ENCODE measurements around the gene NLRP2B.
A peak's percentile ranks its signal among the peaks of the same experiment; 100 is the strongest.
"Not testable (repeated sequence)": the region's sequence is repeated elsewhere in the genome, so short reads cannot be mapped to it uniquely, and the experiment has no call there.

NLRP2B gene

DNA sequence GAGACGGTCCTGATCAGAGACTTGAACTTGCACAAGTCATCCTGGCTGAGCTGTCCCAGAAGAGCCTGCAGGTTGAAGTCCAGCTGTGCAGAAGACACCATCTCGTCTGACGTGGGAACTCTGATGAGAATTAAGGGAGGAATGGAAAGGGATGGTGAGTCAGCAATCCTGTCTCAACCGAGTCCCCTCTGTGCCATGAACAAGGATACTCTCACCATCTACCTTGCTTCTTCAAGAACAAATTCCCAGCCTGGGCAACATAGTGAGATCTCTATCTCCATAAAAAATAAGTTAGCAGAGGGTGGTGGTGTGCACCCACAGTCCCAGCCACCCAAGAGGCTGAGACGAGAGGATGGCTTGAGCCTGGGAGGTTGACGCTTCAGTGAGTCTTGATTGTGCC lies at the start of gene NLRP2B:
Gene NLRP2B (minus strand): TSS at position 101 of the 400 bp plus-strand sequence.
- DNase-seq: no peak
- intact Hi-C loops (cut with DNase I): no loop called here

DNA sequence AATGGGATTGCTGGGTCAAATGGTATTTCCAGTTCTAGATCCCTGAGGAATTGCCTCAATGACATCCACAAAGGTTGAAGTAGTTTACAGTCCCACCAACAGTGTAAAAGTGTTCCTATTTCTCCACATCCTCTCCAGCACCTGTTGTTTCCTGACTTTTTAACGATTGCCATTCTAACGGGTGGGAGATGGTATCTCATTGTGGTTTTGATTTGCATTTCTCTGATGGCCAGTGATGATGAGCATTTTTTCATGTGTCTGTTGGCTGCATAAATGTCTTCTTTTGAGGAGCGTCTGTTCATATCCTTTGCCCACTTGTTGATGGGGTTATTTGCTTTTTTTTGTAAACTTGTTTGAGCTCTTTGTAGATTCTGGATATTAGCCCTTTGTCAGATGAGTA lies 45.9 kb upstream of the NLRP2B start:
- DNase-seq; intact Hi-C loops (cut with DNase I): not testable (repeated sequence)

- DNase-seq: no peak
- intact Hi-C loops (cut with DNase I): no loop called here
Measured at GRCh38 chrX:57681341-57681740, 1.3 kb upstream of the NLRP2B start.

- intact Hi-C loops (cut with DNase I): no loop called here
- peak in 2 of 10 donors; percentile 52 to 73 for DNase-seq
Measured at GRCh38 chrX:57678686-57679428, 1.2 kb downstream of the NLRP2B start.

GRCh38 chrX:57677132-57677858 lies 2.8 kb downstream of the NLRP2B start:
- peak in 1 of 10 donors; percentile 54 for DNase-seq
- intact Hi-C loops (cut with DNase I): no loop called here

- intact Hi-C loops (cut with DNase I): no loop called here
- no peak for DNase-seq
Measured at GRCh38 chrX:57675320-57675719, 4.7 kb downstream of the NLRP2B start.

DNA sequence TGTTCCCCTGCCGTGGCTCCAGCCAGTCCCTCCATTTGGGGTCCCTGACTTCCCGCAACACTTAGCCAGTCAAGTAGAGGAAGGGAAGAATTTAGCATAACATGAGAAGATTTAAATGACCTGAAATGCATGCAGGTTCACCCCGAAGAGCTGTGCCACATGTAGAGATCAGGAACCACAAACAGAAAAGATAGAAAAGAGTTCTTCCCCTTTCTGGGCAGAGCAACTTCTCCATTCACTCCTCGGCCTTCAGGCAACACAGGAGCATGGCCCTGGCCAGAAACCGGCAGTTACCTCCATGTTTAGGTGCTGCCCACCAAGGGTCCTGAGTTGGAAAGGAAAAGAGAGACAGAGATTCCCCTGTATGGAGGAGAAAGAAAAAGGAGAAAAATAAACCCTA lies 5.2 kb downstream of the NLRP2B start:
- intact Hi-C loops (cut with DNase I): no loop called here
- DNase-seq: no peak

GRCh38 chrX:57669961-57670360 lies 10.1 kb downstream of the NLRP2B start:
- intact Hi-C loops (cut with DNase I): no loop called here
- DNase-seq: no peak

DNA sequence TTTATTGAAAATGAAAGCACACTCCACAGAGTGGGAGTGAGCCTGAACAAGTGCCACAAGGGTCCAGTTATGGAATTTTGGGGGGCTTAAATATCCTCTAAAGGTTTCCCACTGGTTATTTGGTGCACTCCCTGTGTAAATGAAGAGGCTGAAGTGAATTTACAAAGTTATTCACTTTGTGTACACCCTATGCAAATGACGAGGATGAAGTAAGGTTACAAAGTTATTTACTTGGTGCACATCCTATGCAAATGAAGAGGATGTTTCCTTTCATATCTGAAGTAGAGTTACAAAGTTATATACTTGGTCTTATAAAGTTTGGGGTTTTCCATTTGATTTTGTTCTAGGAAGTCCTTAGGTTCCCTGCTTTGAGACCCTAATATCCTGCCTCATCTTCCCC lies 13.1 kb downstream of the NLRP2B start:
- intact Hi-C loops (cut with DNase I): no loop called here
- DNase-seq: no peak

DNA sequence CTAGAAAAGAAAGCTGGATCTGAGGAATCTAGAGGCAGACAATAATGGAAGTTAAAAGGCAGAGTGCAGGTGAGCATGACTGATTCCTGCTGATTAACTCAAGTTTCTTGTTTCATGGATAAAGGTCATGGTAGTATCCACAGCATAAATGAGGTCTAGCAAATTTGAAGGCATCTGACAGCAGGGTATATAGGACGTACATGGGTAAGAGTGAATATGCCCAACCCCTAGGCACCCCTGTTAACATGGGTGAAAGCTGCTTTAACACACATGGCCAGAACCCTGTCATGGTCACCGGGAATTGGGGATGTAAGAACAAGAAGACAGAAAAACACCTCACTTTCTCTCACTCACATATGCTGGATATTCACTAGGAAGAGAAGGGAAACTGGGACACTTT lies 25.0 kb downstream of the NLRP2B start:
- no peak for DNase-seq
- intact Hi-C loops (cut with DNase I): no loop called here

DNA sequence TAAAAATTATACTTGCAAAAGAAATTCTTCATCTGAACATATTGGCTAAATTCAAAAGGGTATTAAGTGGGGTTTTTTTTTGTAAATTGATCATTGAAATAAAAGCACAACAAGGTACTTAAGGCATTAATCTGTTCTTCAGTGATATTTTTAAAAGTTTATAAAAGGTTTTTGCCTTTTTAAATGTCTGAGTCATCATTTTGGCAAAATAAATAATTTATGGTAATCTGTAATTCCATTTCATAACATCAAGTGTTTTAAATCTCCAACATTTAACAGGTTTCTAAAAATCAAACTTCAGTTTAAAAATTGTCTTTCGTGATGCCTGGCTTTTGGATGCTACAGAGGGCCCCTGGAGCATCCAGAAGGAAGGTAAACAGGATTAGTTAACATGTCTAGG lies 27.4 kb downstream of the NLRP2B start:
- DNase-seq: no peak
- intact Hi-C loops (cut with DNase I): no loop called here

DNA sequence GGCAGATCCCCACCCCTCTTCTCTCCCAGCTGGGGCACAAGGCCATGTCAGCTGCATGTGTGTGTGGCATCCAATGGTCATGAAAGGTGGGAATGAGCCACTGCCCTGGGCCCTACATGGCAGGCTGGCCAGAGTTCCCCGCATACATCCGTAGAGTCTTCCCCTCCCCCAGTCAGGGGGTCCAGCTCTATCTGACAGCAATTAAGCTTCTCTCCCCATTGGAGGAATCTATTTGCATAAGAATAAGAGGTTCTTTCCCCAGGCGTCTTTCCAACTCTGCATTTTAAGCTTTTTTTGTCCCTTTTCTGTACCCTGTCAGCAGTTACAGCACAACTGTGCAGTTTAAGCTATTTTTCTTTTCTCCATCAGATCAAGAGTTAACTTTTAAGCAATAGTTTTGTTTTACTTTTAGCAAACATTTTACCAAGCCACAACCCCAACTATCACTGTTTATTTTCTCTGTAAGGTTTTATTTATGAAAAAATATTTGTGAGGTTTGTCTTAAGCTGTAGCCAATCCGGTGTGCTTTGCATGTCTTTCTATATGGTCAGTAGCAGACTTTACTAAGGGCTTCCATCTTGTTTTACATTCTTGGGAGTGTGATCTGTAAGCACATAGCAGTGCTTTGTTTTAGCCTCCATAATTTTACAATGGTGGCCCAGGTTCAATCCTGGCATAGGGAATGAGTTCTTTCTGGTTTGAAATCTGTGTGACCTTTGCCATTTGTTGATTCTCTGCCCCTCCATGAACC lies 28.7 kb downstream of the NLRP2B start:
- no peak for DNase-seq
- intact Hi-C loops (cut with DNase I): no loop called here

GRCh38 chrX:57647020-57647419 lies 33.0 kb downstream of the NLRP2B start:
- no peak for DNase-seq
- intact Hi-C loops (cut with DNase I): no loop called here

- intact Hi-C loops (cut with DNase I): no loop called here
Measured at GRCh38 chrX:57643698-57644097, 36.4 kb downstream of the NLRP2B start.

DNA sequence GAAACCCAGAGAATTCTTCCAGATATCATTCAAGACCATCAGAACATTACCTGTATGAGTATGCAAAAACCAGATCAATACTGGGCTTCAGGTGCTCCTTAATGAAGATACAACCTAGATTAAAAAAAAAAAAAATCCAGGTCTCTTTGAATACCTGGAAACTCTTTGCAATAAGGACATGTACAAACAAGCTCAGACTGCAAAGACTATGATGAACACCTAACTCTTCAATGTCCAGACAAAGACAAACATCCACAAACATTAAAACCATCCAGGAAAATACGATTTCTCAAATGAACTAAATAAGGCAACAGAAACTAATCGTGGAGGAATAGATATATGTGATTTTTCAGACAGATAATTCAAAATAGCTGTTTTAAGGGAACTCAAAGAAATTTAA lies 38.7 kb downstream of the NLRP2B start:
- intact Hi-C loops (cut with DNase I): no loop called here
- DNase-seq: no peak

More at GRCh38 chrX:57643698-57644097, 36.4 kb downstream of the NLRP2B start:
- DNase-seq: no peak

DNA sequence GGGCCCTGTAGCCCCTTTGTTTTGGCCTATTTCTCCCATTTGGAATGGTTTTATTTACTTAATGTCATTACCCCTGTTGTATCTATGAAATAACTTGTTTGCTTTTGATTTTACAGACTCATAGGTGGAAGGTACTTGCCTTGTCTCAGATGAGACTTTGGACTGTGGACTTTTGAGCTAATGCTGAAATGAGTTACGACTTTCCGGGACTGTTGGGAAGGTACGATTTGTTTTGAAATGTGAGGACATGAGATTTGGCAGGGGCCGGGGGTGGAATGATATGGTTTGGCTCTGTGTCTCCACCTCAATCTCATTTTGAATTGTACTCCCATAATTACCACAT lies 39.4 kb downstream of the NLRP2B start:
- intact Hi-C loops (cut with DNase I): no loop called here
- no peak for DNase-seq

- DNase-seq: peak in 1 of 10 donors; percentile 68
- intact Hi-C loops (cut with DNase I): not testable (repeated sequence)
Measured at GRCh38 chrX:57629438-57629837, 50.6 kb downstream of the NLRP2B start.
